ENCODE results near the gene TMPRSS11A. TPM values are rescaled to one million over a fixed set of nuclear protein-coding genes. Genes with fewer than 3 reads are reported as not detected.
A peak's percentile ranks its signal among the peaks of the same experiment; 100 is the strongest.

TMPRSS11A gene
- total and polyA plus RNA-seq, 2 experiments from 2014 or later: not detected

- Histone ChIP-seq H3K27ac (ENCODE audit: low read depth) (no peak overlapping the region), H4K20me1 (replicated peaks; ENCODE audit: insufficient read depth) (no peaks in the 10 kb centered on the region), H3K4me3 (no peak overlapping the region), H3K27me3 (ENCODE audit: insufficient read depth) (no peaks in the 10 kb centered on the region), H3K4me1 (ENCODE audit: insufficient read depth) (no peaks in the 10 kb centered on the region), H3K36me3 (ENCODE audit: insufficient read depth) (no peaks in the 10 kb centered on the region), H3K79me2 (replicated peaks; ENCODE audit: insufficient read depth) (no peaks in the 10 kb centered on the region), H3F3A (replicated peaks; ENCODE audit: low read depth) (no peaks in the 10 kb centered on the region), H3K9me2 (ENCODE audit: insufficient read depth) (no peaks in the 10 kb centered on the region), H2AFZ (no peak overlapping the region), H3K4me2 (no peak overlapping the region)
- Mint-ChIP-seq H3K27ac (no peak overlapping the region), H3K27me3 (ENCODE audit: insufficient read depth, low read depth, poor library complexity) (no peaks in the 10 kb centered on the region), H3K4me1 (no peaks in the 10 kb centered on the region), H3K9me3 (no peaks in the 10 kb centered on the region), H3K36me3 (ENCODE audit: low read depth) (no peaks in the 10 kb centered on the region), H3K4me3 (no peak overlapping the region)
- TF ChIP-seq REST (IDR thresholded peaks at IDR 0.05; ENCODE audit: unreplicated experiment) (no peak), ZNF331 (CRISPR knock-in tag; IDR thresholded peaks at IDR 0.05; ENCODE audit: low read depth) (no peak), STAT1 (IDR thresholded peaks at IDR 0.05; ENCODE audit: unreplicated experiment) (no peak), EZH2phosphoT487 (IDR thresholded peaks at IDR 0.05; ENCODE audit: unreplicated experiment) (no peak), POLR2AphosphoS5 (IDR thresholded peaks at IDR 0.05; ENCODE audit: low read depth) (no peak), NANOG (IDR thresholded peaks at IDR 0.05; ENCODE audit: borderline replicate concordance) (no peak), ZNF114 (CRISPR knock-in tag; IDR thresholded peaks at IDR 0.05) (no peak)
- ATAC-seq (no peak), DNase-seq (ENCODE audit: low spot score) (no peak)
Measured at GRCh38 chr4:67911638-67912037, 51.7 kb downstream of the TMPRSS11A start.

- H4K20me1 ChIP-seq (replicated peaks; ENCODE audit: insufficient read depth): no peaks in the 10 kb centered on the region
- ATAC-seq: no peak
Measured at GRCh38 chr4:67911141-67911540, 52.2 kb downstream of the TMPRSS11A start.

GRCh38 chr4:67910585-67910905 lies 52.7 kb downstream of the TMPRSS11A start:
- no peaks in the 10 kb centered on the region for H3K36me3 Mint-ChIP-seq (ENCODE audit: low read depth)
- H2AFZ ChIP-seq: no peak overlapping the region
- no peaks in the 10 kb centered on the region for H3K27me3 Mint-ChIP-seq (ENCODE audit: insufficient read depth, low read depth, poor library complexity)
- H3K4me3 Mint-ChIP-seq: no peak overlapping the region
- DNase-seq (ENCODE audit: low spot score) (no peak), ATAC-seq (no peak)
- TF ChIP-seq ZNF331 (CRISPR knock-in tag; IDR thresholded peaks at IDR 0.05; ENCODE audit: low read depth) (no peak), ZNF462 (CRISPR knock-in tag; IDR thresholded peaks at IDR 0.05) (no peak)
- H3K4me1 Mint-ChIP-seq: no peaks in the 10 kb centered on the region
- no peak overlapping the region for H3K4me2 ChIP-seq
- H3F3A ChIP-seq (replicated peaks; ENCODE audit: low read depth): no peaks in the 10 kb centered on the region
- no peak overlapping the region for H3K27ac ChIP-seq (ENCODE audit: low read depth)
- H4K20me1 ChIP-seq (replicated peaks; ENCODE audit: insufficient read depth): no peaks in the 10 kb centered on the region
- H3K9me2 ChIP-seq (ENCODE audit: insufficient read depth): no peaks in the 10 kb centered on the region
- H3K27ac Mint-ChIP-seq: no peak overlapping the region
- H3K4me1 ChIP-seq (ENCODE audit: insufficient read depth): no peaks in the 10 kb centered on the region
- no peak overlapping the region for H3K4me3 ChIP-seq
- no peaks in the 10 kb centered on the region for H3K27me3 ChIP-seq (ENCODE audit: insufficient read depth)
- no peaks in the 10 kb centered on the region for H3K79me2 ChIP-seq (replicated peaks; ENCODE audit: insufficient read depth)
- no peaks in the 10 kb centered on the region for H3K9me3 Mint-ChIP-seq
- no peaks in the 10 kb centered on the region for H3K36me3 ChIP-seq (ENCODE audit: insufficient read depth)

More at GRCh38 chr4:67911141-67911540, 52.2 kb downstream of the TMPRSS11A start:
- no peaks in the 10 kb centered on the region for H3K36me3 Mint-ChIP-seq (ENCODE audit: low read depth)
- Histone ChIP-seq H3K27ac (ENCODE audit: low read depth) (no peak overlapping the region), H3K4me2 (no peak overlapping the region), H3F3A (replicated peaks; ENCODE audit: low read depth) (no peaks in the 10 kb centered on the region), H2AFZ (no peak overlapping the region), H3K79me2 (replicated peaks; ENCODE audit: insufficient read depth) (no peaks in the 10 kb centered on the region), H3K36me3 (ENCODE audit: insufficient read depth) (no peaks in the 10 kb centered on the region), H3K9me2 (ENCODE audit: insufficient read depth) (no peaks in the 10 kb centered on the region), H3K4me1 (ENCODE audit: insufficient read depth) (no peaks in the 10 kb centered on the region), H3K27me3 (ENCODE audit: insufficient read depth) (no peaks in the 10 kb centered on the region), H3K4me3 (no peak overlapping the region)
- no peak overlapping the region for H3K4me3 Mint-ChIP-seq
- no peaks in the 10 kb centered on the region for H3K9me3 Mint-ChIP-seq
- H3K4me1 Mint-ChIP-seq: no peaks in the 10 kb centered on the region
- no peaks in the 10 kb centered on the region for H3K27me3 Mint-ChIP-seq (ENCODE audit: insufficient read depth, low read depth, poor library complexity)
- peak overlapping the region; percentile 57; the same call in 1 of the 2 replicates for H3K27ac Mint-ChIP-seq
- no peak for TF ChIP-seq ZNF331 (CRISPR knock-in tag; IDR thresholded peaks at IDR 0.05; ENCODE audit: low read depth)
- TF ChIP-seq CREB1 (CRISPR knock-in tag; IDR thresholded peaks at IDR 0.05; ENCODE audit: low read depth): no peak
- DNase-seq (ENCODE audit: low spot score): no peak
